ENCODE measurements around the gene POLR2B. TPM values are rescaled to one million over a fixed set of nuclear protein-coding genes. Genes with fewer than 3 reads are reported as not detected.

Gene POLR2B
- total RNA-seq, 2 experiments from 2014 or later, result 95.8 to 104 TPM

- H3K27ac Mint-ChIP-seq, result no peak overlapping the region
- no peaks in the 10 kb centered on the region for H3K9me3 Mint-ChIP-seq
- CTCF ChIA-PET, result no interaction called here
- no peaks in the 10 kb centered on the region for H3K4me1 Mint-ChIP-seq (ENCODE audit: low read depth)
- DNase-seq, result no peak
- intact Hi-C loops (cut with micrococcal nuclease), result no loop called here
- no peaks in the 10 kb centered on the region for H3K36me3 Mint-ChIP-seq (ENCODE audit: low read depth)
- peaks cover 17% of the 10 kb centered on the region for H3K27me3 Mint-ChIP-seq (ENCODE audit: low read depth)
- no peak overlapping the region for H3K4me3 Mint-ChIP-seq
These were observed 82.7 kb downstream of the POLR2B start for GRCh38 chr4:57061395-57061794.

GRCh38 chr4:57063518-57063917 lies 84.8 kb downstream of the POLR2B start:
- no peaks in the 10 kb centered on the region for H3K36me3 Mint-ChIP-seq (ENCODE audit: low read depth)
- H3K27me3 Mint-ChIP-seq (ENCODE audit: low read depth), result peaks cover 6% of the 10 kb centered on the region
- H3K27ac Mint-ChIP-seq, result no peak overlapping the region
- no peak for DNase-seq
- intact Hi-C loops (cut with micrococcal nuclease), result no loop called here
- CTCF ChIA-PET, result no interaction called here
- H3K4me3 Mint-ChIP-seq, result no peak overlapping the region
- H3K9me3 Mint-ChIP-seq, result no peaks in the 10 kb centered on the region
- no peaks in the 10 kb centered on the region for H3K4me1 Mint-ChIP-seq (ENCODE audit: low read depth)

GRCh38 chr4:57064120-57064519 lies 85.4 kb downstream of the POLR2B start:
- Mint-ChIP-seq H3K4me1 (ENCODE audit: low read depth) (no peaks in the 10 kb centered on the region), H3K9me3 (no peaks in the 10 kb centered on the region), H3K4me3 (no peak overlapping the region), H3K27me3 (ENCODE audit: low read depth) (peaks cover 5% of the 10 kb centered on the region), H3K36me3 (ENCODE audit: low read depth) (no peaks in the 10 kb centered on the region), H3K27ac (no peak overlapping the region)
- CTCF ChIA-PET, result no interaction called here
- DNase-seq, result no peak
- intact Hi-C loops (cut with micrococcal nuclease), result no loop called here

GRCh38 chr4:57064811-57065711 lies 86.4 kb downstream of the POLR2B start:
- H3K9me3 Mint-ChIP-seq, result no peaks in the 10 kb centered on the region

GRCh38 chr4:57065730-57066482 lies 87.2 kb downstream of the POLR2B start:
- H3K27ac Mint-ChIP-seq, result no peak overlapping the region
- CTCF ChIA-PET, result no interaction called here

More at GRCh38 chr4:57064811-57065711, 86.4 kb downstream of the POLR2B start:
- Mint-ChIP-seq H3K27me3 (ENCODE audit: low read depth) (peaks cover 2% of the 10 kb centered on the region), H3K4me3 (no peak overlapping the region), H3K27ac (no peak overlapping the region), H3K4me1 (ENCODE audit: low read depth) (no peaks in the 10 kb centered on the region), H3K36me3 (ENCODE audit: low read depth) (no peaks in the 10 kb centered on the region)
- intact Hi-C loops (cut with micrococcal nuclease), result no loop called here
- no peak for DNase-seq
- CTCF ChIA-PET, result no interaction called here

GRCh38 chr4:57068237-57068981 lies 89.7 kb downstream of the POLR2B start:
- CTCF ChIA-PET, result no interaction called here
- intact Hi-C loops (cut with micrococcal nuclease), result no loop called here

More at GRCh38 chr4:57065730-57066482, 87.2 kb downstream of the POLR2B start:
- Mint-ChIP-seq H3K4me3 (no peak overlapping the region), H3K36me3 (ENCODE audit: low read depth) (no peaks in the 10 kb centered on the region), H3K4me1 (ENCODE audit: low read depth) (no peaks in the 10 kb centered on the region), H3K9me3 (no peaks in the 10 kb centered on the region), H3K27me3 (ENCODE audit: low read depth) (peaks cover under 1% of the 10 kb centered on the region)
- no peak for DNase-seq
- intact Hi-C loops (cut with micrococcal nuclease), result no loop called here

GRCh38 chr4:57070461-57070860 lies 91.8 kb downstream of the POLR2B start:
- H3K27me3 Mint-ChIP-seq (ENCODE audit: low read depth), result peaks cover 4% of the 10 kb centered on the region

More at GRCh38 chr4:57068237-57068981, 89.7 kb downstream of the POLR2B start:
- Mint-ChIP-seq H3K9me3 (no peaks in the 10 kb centered on the region), H3K4me1 (ENCODE audit: low read depth) (no peaks in the 10 kb centered on the region), H3K27me3 (ENCODE audit: low read depth) (peaks cover 2% of the 10 kb centered on the region), H3K4me3 (no peak overlapping the region), H3K36me3 (ENCODE audit: low read depth) (no peaks in the 10 kb centered on the region), H3K27ac (no peak overlapping the region)
- no peak for DNase-seq

GRCh38 chr4:57071326-57071725 lies 92.6 kb downstream of the POLR2B start:
- CTCF ChIA-PET, result no interaction called here
- intact Hi-C loops (cut with micrococcal nuclease), result no loop called here
- no peaks in the 10 kb centered on the region for H3K9me3 Mint-ChIP-seq

More at GRCh38 chr4:57070461-57070860, 91.8 kb downstream of the POLR2B start:
- Mint-ChIP-seq H3K27ac (no peak overlapping the region), H3K4me3 (no peak overlapping the region), H3K4me1 (ENCODE audit: low read depth) (no peaks in the 10 kb centered on the region), H3K9me3 (no peaks in the 10 kb centered on the region), H3K36me3 (ENCODE audit: low read depth) (no peaks in the 10 kb centered on the region)
- DNase-seq, result no peak
- CTCF ChIA-PET, result no interaction called here
- intact Hi-C loops (cut with micrococcal nuclease), result no loop called here

GRCh38 chr4:57073559-57073958 lies 94.9 kb downstream of the POLR2B start:
- CTCF ChIA-PET, result no interaction called here
- H3K9me3 Mint-ChIP-seq, result no peaks in the 10 kb centered on the region
- no peaks in the 10 kb centered on the region for H3K4me1 Mint-ChIP-seq (ENCODE audit: low read depth)
- H3K36me3 Mint-ChIP-seq (ENCODE audit: low read depth), result no peaks in the 10 kb centered on the region
- intact Hi-C loops (cut with micrococcal nuclease), result no loop called here
- H3K4me3 Mint-ChIP-seq, result no peak overlapping the region
- DNase-seq, result no peak
- H3K27me3 Mint-ChIP-seq (ENCODE audit: low read depth), result peaks cover 7% of the 10 kb centered on the region
- no peak overlapping the region for H3K27ac Mint-ChIP-seq

More at GRCh38 chr4:57071326-57071725, 92.6 kb downstream of the POLR2B start:
- H3K4me1 Mint-ChIP-seq (ENCODE audit: low read depth), result no peaks in the 10 kb centered on the region
- H3K36me3 Mint-ChIP-seq (ENCODE audit: low read depth), result no peaks in the 10 kb centered on the region
- no peak for DNase-seq
- peaks cover 5% of the 10 kb centered on the region for H3K27me3 Mint-ChIP-seq (ENCODE audit: low read depth)
- no peak overlapping the region for H3K4me3 Mint-ChIP-seq
- H3K27ac Mint-ChIP-seq, result no peak overlapping the region

GRCh38 chr4:57074744-57075143 lies 96.0 kb downstream of the POLR2B start:
- Mint-ChIP-seq H3K27ac (no peak overlapping the region), H3K4me1 (ENCODE audit: low read depth) (no peaks in the 10 kb centered on the region), H3K4me3 (no peak overlapping the region), H3K36me3 (ENCODE audit: low read depth) (no peaks in the 10 kb centered on the region), H3K9me3 (no peaks in the 10 kb centered on the region), H3K27me3 (ENCODE audit: low read depth) (peaks cover 11% of the 10 kb centered on the region)
- CTCF ChIA-PET, result no interaction called here
- intact Hi-C loops (cut with micrococcal nuclease), result no loop called here
- DNase-seq, result no peak

GRCh38 chr4:57075367-57075766 lies 96.7 kb downstream of the POLR2B start:
- DNase-seq, result no peak
- H3K27me3 Mint-ChIP-seq (ENCODE audit: low read depth), result peaks cover 11% of the 10 kb centered on the region
- no peaks in the 10 kb centered on the region for H3K36me3 Mint-ChIP-seq (ENCODE audit: low read depth)
- CTCF ChIA-PET, result no interaction called here
- intact Hi-C loops (cut with micrococcal nuclease), result no loop called here
- no peaks in the 10 kb centered on the region for H3K4me1 Mint-ChIP-seq (ENCODE audit: low read depth)
- no peak overlapping the region for H3K27ac Mint-ChIP-seq
- no peak overlapping the region for H3K4me3 Mint-ChIP-seq
- H3K9me3 Mint-ChIP-seq, result no peaks in the 10 kb centered on the region

GRCh38 chr4:57076646-57077045 lies 98.0 kb downstream of the POLR2B start:
- H3K4me1 Mint-ChIP-seq (ENCODE audit: low read depth), result no peaks in the 10 kb centered on the region
- H3K4me3 Mint-ChIP-seq, result no peak overlapping the region
- H3K9me3 Mint-ChIP-seq, result no peaks in the 10 kb centered on the region
- CTCF ChIA-PET, result no interaction called here
- H3K27me3 Mint-ChIP-seq (ENCODE audit: low read depth), result peaks cover 11% of the 10 kb centered on the region
- DNase-seq, result no peak
- H3K27ac Mint-ChIP-seq, result no peak overlapping the region
- H3K36me3 Mint-ChIP-seq (ENCODE audit: low read depth), result no peaks in the 10 kb centered on the region
- intact Hi-C loops (cut with micrococcal nuclease), result no loop called here
